ENCODE measurements around the gene RPL10A.

DNA sequence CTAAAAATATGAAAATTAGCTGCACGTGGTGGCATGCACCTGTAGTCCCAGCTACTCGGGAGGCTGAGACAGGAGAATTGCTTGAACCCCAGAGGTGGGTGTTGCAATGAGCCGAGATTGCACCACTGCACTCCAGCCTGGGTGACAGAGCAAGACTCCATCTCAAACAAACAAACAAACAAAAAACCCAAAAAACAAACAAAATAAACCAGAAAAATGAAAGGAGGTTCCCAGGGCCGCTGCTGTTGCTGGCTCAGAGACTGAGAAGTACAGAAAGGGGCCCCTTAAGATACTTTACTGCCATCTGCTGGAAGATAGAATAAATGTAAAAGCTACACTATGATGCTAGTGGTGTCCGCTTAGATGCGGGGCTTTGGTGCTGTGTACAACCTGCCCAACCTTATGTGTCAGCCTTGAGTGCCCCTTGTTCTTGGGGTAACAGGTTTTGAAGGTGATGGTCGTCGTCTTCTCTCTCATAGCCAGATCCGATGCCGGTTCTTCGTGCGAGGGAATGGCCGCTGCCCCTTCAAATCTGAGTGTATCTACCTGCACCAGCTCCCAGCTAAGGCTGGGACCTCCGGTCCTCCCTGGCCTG is 18.8 kb upstream of the RPL10A start:
- TF ChIP-seq, protein P1, sequence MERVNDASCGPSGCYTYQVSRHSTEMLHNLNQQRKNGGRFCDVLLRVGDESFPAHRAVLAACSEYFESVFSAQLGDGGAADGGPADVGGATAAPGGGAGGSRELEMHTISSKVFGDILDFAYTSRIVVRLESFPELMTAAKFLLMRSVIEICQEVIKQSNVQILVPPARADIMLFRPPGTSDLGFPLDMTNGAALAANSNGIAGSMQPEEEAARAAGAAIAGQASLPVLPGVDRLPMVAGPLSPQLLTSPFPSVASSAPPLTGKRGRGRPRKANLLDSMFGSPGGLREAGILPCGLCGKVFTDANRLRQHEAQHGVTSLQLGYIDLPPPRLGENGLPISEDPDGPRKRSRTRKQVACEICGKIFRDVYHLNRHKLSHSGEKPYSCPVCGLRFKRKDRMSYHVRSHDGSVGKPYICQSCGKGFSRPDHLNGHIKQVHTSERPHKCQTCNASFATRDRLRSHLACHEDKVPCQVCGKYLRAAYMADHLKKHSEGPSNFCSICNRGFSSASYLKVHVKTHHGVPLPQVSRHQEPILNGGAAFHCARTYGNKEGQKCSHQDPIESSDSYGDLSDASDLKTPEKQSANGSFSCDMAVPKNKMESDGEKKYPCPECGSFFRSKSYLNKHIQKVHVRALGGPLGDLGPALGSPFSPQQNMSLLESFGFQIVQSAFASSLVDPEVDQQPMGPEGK (CRISPR knock-in tag; IDR thresholded peaks at IDR 0.05; ENCODE audit: borderline replicate concordance), result no peak
- TF ChIP-seq ZFP3 (CRISPR knock-in tag; IDR thresholded peaks at IDR 0.05), result no peak
- TF ChIP-seq ISL1 (CRISPR knock-in tag; IDR thresholded peaks at IDR 0.05), result no peak
- no peak for TF ChIP-seq OSR1 (CRISPR knock-in tag; IDR thresholded peaks at IDR 0.05)
- TF ChIP-seq, protein P2, sequence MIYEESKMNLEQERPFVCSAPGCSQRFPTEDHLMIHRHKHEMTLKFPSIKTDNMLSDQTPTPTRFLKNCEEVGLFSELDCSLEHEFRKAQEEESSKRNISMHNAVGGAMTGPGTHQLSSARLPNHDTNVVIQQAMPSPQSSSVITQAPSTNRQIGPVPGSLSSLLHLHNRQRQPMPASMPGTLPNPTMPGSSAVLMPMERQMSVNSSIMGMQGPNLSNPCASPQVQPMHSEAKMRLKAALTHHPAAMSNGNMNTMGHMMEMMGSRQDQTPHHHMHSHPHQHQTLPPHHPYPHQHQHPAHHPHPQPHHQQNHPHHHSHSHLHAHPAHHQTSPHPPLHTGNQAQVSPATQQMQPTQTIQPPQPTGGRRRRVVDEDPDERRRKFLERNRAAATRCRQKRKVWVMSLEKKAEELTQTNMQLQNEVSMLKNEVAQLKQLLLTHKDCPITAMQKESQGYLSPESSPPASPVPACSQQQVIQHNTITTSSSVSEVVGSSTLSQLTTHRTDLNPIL (CRISPR knock-in tag; IDR thresholded peaks at IDR 0.05; ENCODE audit: low read depth), result no peak
- TF ChIP-seq ESRRG (CRISPR knock-in tag; IDR thresholded peaks at IDR 0.05), result no peak
- TF ChIP-seq PPARA (CRISPR knock-in tag; IDR thresholded peaks at IDR 0.05; ENCODE audit: borderline replicate concordance), result no peak
- TF ChIP-seq ZNF565 (CRISPR knock-in tag; conservative IDR thresholded peaks at IDR 0.05; ENCODE audit: low read depth), result no peak
- TF ChIP-seq RARB (CRISPR knock-in tag; IDR thresholded peaks at IDR 0.05), result no peak
- TF ChIP-seq ZFP30 (CRISPR knock-in tag; IDR thresholded peaks at IDR 0.05), result no peak
- TF ChIP-seq ARNTL (CRISPR knock-in tag; IDR thresholded peaks at IDR 0.05; ENCODE audit: borderline replicate concordance, low read depth), result no peak
- TF ChIP-seq TCF4 (CRISPR knock-in tag; IDR thresholded peaks at IDR 0.05; ENCODE audit: borderline replicate concordance), result no peak
- TF ChIP-seq BACH2 (CRISPR knock-in tag; IDR thresholded peaks at IDR 0.05; ENCODE audit: borderline replicate concordance), result no peak

All from SK-N-SH treated with all-trans-retinoic acid at 6 μM for 48 hours (cell line).